PFSK-1 (cell line): ENCODE results near the gene OSGIN1.

Experiments
- POLR2AphosphoS5 ChIP-seq: IDR thresholded peaks from 2 replicates; pipeline ENCODE4 v1.6.1; 2012; ENCODE audit warnings: low read depth, mild to moderate bottlenecking, control low read depth, low read length, moderate library complexity
- REST ChIP-seq, 2 experiments: IDR thresholded peaks; 2 replicates each; pipeline versions ENCODE4 v1.6.1 to v1.8.0; 2011 to 2012; ENCODE audit warnings: low read depth in 2 of 2, low read length in 2 of 2, control low read depth in 1 of 2, inconsistent platforms in 1 of 2, mild to moderate bottlenecking in 1 of 2, moderate library complexity in 1 of 2; ENCODE audit not compliant: insufficient read depth in 1 of 2
- SIN3A ChIP-seq: IDR thresholded peaks from 2 replicates; pipeline ENCODE4 v1.6.1; 2012; ENCODE audit warnings: mild to moderate bottlenecking, low read length, moderate library complexity, borderline replicate concordance; ENCODE audit not compliant: insufficient read depth

DNA sequence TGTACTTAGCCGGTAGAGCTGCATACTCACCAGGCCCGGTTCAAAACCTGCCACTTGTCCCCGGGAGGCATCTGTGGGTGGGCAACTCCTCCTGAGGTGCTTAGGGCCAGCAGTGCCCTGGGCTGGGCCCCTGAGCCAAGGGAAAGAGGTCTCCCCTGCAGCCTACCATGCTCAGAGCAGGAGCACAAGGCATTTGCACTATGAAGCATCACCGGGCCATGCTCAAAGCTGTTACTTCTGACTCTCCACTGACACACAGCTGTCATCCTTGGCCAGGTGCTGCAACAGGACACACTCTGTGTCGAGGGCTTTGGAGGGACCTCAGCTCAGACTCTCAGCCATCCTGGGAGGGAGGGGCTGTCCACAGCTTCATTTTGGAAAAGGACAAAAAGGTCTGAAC is 52.4 kb downstream of the OSGIN1 start:
- TF ChIP-seq POLR2AphosphoS5 (no peak), REST (IDR thresholded peaks at IDR 0.05; ENCODE audit: insufficient read depth in 1 of 2, low read depth in 2 of 2, low read length in 2 of 2) (no peak), SIN3A (no peak)
